GM10847 (cell line): ENCODE results near the gene CTNNA1.

Source experiments
- POLR2A ChIP-seq: IDR thresholded peaks from 2 replicates; pipeline ENCODE4 v1.6.1; 2011; ENCODE audit not compliant: insufficient read length; ENCODE audit errors: extremely low read depth

CTNNA1 gene

DNA sequence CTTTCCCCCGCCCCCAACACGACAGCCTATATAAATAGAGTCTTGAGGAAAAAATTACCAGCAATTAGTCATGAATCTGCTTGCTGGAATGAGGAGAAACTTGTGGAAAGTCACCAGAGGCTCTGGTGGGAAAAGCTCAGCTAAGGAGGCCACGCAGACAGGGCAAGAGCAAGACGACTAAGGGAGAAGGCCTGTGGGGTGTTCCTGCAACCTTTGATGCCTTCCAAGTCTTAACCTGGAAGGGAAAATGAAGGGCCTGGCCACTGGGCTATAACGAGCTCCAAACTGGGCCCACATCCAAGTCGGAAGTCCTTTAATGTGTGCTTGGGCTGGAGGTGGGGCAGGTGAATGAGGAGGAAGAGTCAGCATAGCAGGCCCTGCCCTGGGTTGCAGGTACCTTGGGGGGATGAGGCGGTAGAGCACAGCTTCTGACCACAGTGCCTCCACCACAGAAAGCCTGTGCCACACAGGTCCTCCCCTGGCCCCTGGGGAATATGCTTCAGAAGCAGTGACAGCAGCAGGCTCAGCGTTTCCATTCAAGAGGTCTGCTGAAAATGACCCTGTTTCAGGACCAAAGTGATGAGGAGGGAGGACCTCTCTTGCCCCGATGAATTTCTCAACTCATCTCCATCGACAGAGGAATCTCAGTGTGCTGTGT, 214.7 kb downstream of the CTNNA1 start:
- TF ChIP-seq POLR2A, result no peak

DNA sequence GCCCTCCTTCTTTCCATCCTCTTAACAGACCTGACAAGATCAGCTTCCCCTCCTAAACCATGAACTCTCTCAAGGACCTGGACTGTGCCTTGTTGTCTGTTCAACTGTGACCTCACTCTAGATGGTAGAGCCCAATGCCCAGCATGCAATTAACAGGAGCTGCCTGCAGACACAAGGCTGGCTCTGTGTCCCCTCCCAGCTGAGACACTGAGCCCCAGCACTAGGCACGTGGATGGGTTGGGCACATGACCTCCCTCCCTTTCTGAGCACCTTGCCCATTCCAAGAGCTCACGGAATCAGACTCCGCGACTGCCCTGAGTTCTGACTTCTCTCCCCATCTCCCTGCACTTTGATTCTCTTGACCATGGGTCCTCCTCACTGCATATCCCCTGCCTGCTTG, 215.4 kb downstream of the CTNNA1 start:
- no peak for TF ChIP-seq POLR2A

GRCh38 chr5:138969323-138970002, 216.2 kb downstream of the CTNNA1 start:
- no peak for TF ChIP-seq POLR2A

DNA sequence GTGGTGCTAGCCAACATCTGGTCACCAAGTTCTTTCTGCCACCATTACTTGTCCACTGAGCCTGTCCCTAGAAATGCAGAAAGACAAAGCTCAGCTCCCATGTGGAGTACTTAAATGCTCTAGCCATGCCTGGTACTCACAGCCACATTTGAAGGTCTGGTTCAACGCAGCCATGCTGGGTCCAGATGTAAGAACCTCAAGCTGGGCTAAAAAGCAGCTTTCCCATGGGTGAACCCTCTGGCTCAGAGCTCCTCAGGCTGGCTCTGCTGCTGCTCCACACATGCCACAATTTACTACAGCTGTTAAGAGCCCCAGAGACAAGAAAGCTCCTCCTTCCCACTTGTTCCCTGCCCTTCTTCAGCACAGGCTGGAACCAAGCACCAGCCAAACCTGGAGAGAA, 219.0 kb downstream of the CTNNA1 start:
- no peak for TF ChIP-seq POLR2A

DNA sequence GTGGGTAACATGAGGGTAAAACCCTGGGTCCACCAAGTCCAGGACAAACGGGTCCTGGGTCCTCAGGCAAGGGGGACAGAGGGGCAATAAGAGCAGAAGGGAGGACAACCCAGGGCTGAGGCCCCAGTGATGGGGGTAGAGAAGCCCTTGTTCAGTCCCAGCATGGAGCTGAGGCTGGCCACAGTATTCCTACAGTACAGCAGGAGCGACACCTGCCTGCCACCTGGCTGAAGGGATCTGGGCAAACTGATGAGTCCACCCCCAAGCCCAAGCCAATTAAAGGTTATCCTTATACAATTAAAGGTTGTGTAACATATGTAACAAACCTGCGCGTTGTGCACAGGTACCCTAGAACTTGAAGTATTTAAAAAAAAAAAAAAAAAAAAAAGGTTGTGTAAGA, 219.6 kb downstream of the CTNNA1 start:
- no peak for TF ChIP-seq POLR2A

GRCh38 chr5:138974227-138975063, 221.2 kb downstream of the CTNNA1 start:
- no peak for TF ChIP-seq POLR2A

DNA sequence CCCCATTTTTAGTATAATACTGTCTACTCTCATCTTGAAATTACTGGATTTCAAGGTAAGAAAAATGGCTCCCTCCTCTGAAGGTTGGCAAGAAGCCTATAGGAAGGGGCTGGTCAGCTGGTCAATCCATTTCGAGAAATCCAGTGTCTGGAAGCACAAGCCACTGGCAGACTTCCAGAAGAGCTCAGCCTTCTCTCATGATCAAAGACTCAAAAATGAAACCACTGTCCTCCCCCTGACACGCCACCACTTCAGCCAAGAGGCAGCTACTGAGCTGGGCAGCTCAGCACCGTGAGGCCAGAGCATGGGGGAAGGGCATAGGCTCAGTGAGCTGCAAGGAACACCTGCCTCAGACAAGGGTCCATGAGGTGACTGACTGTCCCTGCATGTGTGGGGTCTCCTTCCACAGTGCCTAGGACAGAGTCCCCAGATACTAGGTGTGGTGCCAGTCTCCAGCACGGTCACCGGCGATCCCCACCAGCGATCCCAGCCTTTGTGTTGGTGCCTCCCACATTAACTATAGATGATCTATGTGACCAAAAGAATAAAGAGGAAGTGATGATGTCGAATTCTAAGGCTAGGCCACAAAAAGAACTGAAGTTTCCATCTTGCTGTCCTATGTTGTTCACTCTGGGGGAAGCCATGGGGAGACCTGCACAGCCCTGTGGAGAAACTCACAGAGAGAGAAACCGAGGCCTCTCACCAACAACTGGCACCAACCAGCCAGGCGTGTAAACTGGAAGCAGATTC, 222.0 kb downstream of the CTNNA1 start:
- no peak for TF ChIP-seq POLR2A

DNA sequence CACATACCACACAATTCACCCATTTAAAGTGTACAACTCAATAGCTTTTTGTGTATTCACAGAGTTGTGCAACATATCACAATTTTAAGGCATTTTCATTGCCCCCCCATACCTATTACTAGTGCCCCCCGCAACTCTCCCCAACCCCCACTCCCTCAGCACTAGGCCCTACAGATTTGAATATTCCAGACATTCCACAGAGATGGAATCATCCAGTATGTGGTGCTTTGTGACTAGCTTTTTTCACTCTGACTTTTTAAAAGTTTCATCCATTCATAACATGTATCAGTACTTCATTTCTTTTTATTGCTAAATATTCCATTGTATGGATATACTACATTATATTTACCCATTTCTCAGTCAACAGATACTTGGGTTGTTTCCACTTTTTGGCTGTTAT, 224.9 kb downstream of the CTNNA1 start:
- no peak for TF ChIP-seq POLR2A

DNA sequence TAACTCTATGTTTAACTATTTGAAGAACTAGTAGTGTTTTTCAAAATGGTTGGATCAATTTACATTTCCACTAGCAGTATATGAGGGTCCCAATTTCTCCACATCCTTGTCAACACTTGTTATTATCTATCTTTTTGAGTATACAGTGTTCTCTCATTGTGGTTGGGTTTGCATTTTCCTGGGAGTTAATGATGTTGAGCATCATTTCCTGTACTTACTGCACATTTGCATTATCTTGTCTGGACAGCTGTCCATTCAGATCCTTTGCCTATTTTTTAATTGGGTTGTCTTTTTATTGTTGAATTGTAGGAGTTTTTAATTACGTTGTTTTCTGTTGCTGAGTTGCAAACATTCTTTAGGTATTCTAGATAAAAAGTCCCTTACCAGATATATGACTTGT, 225.4 kb downstream of the CTNNA1 start:
- TF ChIP-seq POLR2A, result no peak

GRCh38 chr5:138979684-138980280, 226.6 kb downstream of the CTNNA1 start:
- TF ChIP-seq POLR2A, result no peak

GRCh38 chr5:138980441-138980840, 227.2 kb downstream of the CTNNA1 start:
- no peak for TF ChIP-seq POLR2A

DNA sequence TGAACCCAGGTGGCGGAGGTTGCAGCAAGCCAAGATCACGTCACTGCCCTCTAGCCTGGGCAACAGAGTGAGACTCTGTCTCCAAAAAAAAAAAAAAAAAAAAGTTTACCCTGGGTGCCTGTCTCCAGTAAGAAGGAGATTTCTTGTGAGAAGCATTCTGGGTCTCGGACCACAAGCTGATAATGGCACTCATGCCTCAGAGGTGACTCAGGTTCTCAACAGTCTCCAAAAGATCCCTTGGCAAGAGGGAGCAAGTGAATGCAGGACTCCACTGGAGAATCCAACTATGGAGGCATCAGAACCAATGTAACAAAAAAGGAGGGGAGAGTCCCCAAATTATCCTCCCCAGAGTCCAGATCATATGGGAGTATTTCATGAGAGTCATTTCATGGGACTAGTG, 227.9 kb downstream of the CTNNA1 start:
- no peak for TF ChIP-seq POLR2A

GRCh38 chr5:138981586-138981985, 228.4 kb downstream of the CTNNA1 start:
- TF ChIP-seq POLR2A, result no peak

- TF ChIP-seq POLR2A, result no peak
Measured at GRCh38 chr5:138983984-138984383, 230.8 kb downstream of the CTNNA1 start.
